ENCODE data around the gene CLEC1A. TPM values are rescaled to one million over a fixed set of nuclear protein-coding genes. Genes with fewer than 3 reads are reported as not detected.

CLEC1A gene
- polyA plus RNA-seq, 1 donor from 2014 or later: not detected

GRCh38 chr12:10132850-10133370, 34.1 kb upstream of the CLEC1A start:
- H3K79me2 ChIP-seq (replicated peaks; ENCODE audit: insufficient read depth, low read length): no peaks in the 10 kb centered on the region
- no peak overlapping the region for H3K4me3 ChIP-seq (ENCODE audit: low read length)
- no peaks in the 10 kb centered on the region for H3K36me3 ChIP-seq (ENCODE audit: insufficient read depth, low read length)
- H3K27me3 ChIP-seq (ENCODE audit: insufficient read depth, low read depth, low read length): no peaks in the 10 kb centered on the region
- H3K9me3 ChIP-seq (ENCODE audit: low read length): no peaks in the 10 kb centered on the region
- H3K9ac ChIP-seq (ENCODE audit: low read length): no peak overlapping the region
- H3K4me2 ChIP-seq (ENCODE audit: low read length): no peak overlapping the region
- no peaks in the 10 kb centered on the region for H3K9me2 ChIP-seq (ENCODE audit: insufficient read depth, low read length)
- H3K27ac ChIP-seq (ENCODE audit: low read length): no peak overlapping the region
- no peak overlapping the region for H2AFZ ChIP-seq (ENCODE audit: low read depth, low read length)
- H3F3A ChIP-seq (ENCODE audit: insufficient read depth, low read length, poor library complexity, severe bottlenecking): no peaks in the 10 kb centered on the region
- H4K20me1 ChIP-seq (ENCODE audit: insufficient read depth): no peaks in the 10 kb centered on the region
- TF ChIP-seq, protein P1, sequence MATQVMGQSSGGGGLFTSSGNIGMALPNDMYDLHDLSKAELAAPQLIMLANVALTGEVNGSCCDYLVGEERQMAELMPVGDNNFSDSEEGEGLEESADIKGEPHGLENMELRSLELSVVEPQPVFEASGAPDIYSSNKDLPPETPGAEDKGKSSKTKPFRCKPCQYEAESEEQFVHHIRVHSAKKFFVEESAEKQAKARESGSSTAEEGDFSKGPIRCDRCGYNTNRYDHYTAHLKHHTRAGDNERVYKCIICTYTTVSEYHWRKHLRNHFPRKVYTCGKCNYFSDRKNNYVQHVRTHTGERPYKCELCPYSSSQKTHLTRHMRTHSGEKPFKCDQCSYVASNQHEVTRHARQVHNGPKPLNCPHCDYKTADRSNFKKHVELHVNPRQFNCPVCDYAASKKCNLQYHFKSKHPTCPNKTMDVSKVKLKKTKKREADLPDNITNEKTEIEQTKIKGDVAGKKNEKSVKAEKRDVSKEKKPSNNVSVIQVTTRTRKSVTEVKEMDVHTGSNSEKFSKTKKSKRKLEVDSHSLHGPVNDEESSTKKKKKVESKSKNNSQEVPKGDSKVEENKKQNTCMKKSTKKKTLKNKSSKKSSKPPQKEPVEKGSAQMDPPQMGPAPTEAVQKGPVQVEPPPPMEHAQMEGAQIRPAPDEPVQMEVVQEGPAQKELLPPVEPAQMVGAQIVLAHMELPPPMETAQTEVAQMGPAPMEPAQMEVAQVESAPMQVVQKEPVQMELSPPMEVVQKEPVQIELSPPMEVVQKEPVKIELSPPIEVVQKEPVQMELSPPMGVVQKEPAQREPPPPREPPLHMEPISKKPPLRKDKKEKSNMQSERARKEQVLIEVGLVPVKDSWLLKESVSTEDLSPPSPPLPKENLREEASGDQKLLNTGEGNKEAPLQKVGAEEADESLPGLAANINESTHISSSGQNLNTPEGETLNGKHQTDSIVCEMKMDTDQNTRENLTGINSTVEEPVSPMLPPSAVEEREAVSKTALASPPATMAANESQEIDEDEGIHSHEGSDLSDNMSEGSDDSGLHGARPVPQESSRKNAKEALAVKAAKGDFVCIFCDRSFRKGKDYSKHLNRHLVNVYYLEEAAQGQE (IDR thresholded peaks at IDR 0.05; ENCODE audit: borderline replicate concordance): no peak
- no peak for TF ChIP-seq RAD21 (conservative IDR thresholded peaks at IDR 0.05)
- no peak for TF ChIP-seq EP300 (conservative IDR thresholded peaks at IDR 0.05; ENCODE audit: poor library complexity, severe bottlenecking)
- TF ChIP-seq SMC3 (conservative IDR thresholded peaks at IDR 0.05; ENCODE audit: poor library complexity): no peak
- TF ChIP-seq POLR2AphosphoS5 (IDR thresholded peaks at IDR 0.05): no peak
- TF ChIP-seq, protein P2, sequence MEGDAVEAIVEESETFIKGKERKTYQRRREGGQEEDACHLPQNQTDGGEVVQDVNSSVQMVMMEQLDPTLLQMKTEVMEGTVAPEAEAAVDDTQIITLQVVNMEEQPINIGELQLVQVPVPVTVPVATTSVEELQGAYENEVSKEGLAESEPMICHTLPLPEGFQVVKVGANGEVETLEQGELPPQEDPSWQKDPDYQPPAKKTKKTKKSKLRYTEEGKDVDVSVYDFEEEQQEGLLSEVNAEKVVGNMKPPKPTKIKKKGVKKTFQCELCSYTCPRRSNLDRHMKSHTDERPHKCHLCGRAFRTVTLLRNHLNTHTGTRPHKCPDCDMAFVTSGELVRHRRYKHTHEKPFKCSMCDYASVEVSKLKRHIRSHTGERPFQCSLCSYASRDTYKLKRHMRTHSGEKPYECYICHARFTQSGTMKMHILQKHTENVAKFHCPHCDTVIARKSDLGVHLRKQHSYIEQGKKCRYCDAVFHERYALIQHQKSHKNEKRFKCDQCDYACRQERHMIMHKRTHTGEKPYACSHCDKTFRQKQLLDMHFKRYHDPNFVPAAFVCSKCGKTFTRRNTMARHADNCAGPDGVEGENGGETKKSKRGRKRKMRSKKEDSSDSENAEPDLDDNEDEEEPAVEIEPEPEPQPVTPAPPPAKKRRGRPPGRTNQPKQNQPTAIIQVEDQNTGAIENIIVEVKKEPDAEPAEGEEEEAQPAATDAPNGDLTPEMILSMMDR (IDR thresholded peaks at IDR 0.05; ENCODE audit: poor library complexity, severe bottlenecking): no peak
- TF ChIP-seq TAF1 (IDR thresholded peaks at IDR 0.05; ENCODE audit: low read depth): no peak
- no peak for TF ChIP-seq MXI1 (conservative IDR thresholded peaks at IDR 0.05; ENCODE audit: poor library complexity, severe bottlenecking)
- TF ChIP-seq EZH2 (IDR thresholded peaks at IDR 0.05; ENCODE audit: borderline replicate concordance, insufficient read depth, low read length, poor library complexity, severe bottlenecking): no peak

GRCh38 chr12:10131111-10131690, 32.4 kb upstream of the CLEC1A start:
- no peaks in the 10 kb centered on the region for H3K36me3 ChIP-seq (ENCODE audit: insufficient read depth, low read length)
- no peak overlapping the region for H3K27ac ChIP-seq (ENCODE audit: low read length)
- no peaks in the 10 kb centered on the region for H4K20me1 ChIP-seq (ENCODE audit: insufficient read depth)
- H3K27me3 ChIP-seq (ENCODE audit: insufficient read depth, low read depth, low read length): no peaks in the 10 kb centered on the region
- H3K79me2 ChIP-seq (replicated peaks; ENCODE audit: insufficient read depth, low read length): no peaks in the 10 kb centered on the region
- H2AFZ ChIP-seq (ENCODE audit: low read depth, low read length): no peak overlapping the region
- H3K4me3 ChIP-seq (ENCODE audit: low read length): no peak overlapping the region
- H3F3A ChIP-seq (ENCODE audit: insufficient read depth, low read length, poor library complexity, severe bottlenecking): no peaks in the 10 kb centered on the region
- H3K4me2 ChIP-seq (ENCODE audit: low read length): no peak overlapping the region
- TF ChIP-seq, protein P1 (IDR thresholded peaks at IDR 0.05; ENCODE audit: borderline replicate concordance): no peak
- TF ChIP-seq MXI1 (conservative IDR thresholded peaks at IDR 0.05; ENCODE audit: poor library complexity, severe bottlenecking): no peak
- no peak for TF ChIP-seq EP300 (conservative IDR thresholded peaks at IDR 0.05; ENCODE audit: poor library complexity, severe bottlenecking)
- TF ChIP-seq SMC3 (conservative IDR thresholded peaks at IDR 0.05; ENCODE audit: poor library complexity): no peak
- no peak for TF ChIP-seq POLR2AphosphoS5 (IDR thresholded peaks at IDR 0.05)
- TF ChIP-seq RAD21 (conservative IDR thresholded peaks at IDR 0.05): no peak
- TF ChIP-seq TAF1 (IDR thresholded peaks at IDR 0.05; ENCODE audit: low read depth): no peak
- TF ChIP-seq EZH2 (IDR thresholded peaks at IDR 0.05; ENCODE audit: borderline replicate concordance, insufficient read depth, low read length, poor library complexity, severe bottlenecking): no peak
- H3K9me2 ChIP-seq (ENCODE audit: insufficient read depth, low read length): no peaks in the 10 kb centered on the region
- no peak overlapping the region for H3K9ac ChIP-seq (ENCODE audit: low read length)
- H3K9me3 ChIP-seq (ENCODE audit: low read length): no peaks in the 10 kb centered on the region
